ENCODE results near the gene ABCC4.

ABCC4 gene

DNA sequence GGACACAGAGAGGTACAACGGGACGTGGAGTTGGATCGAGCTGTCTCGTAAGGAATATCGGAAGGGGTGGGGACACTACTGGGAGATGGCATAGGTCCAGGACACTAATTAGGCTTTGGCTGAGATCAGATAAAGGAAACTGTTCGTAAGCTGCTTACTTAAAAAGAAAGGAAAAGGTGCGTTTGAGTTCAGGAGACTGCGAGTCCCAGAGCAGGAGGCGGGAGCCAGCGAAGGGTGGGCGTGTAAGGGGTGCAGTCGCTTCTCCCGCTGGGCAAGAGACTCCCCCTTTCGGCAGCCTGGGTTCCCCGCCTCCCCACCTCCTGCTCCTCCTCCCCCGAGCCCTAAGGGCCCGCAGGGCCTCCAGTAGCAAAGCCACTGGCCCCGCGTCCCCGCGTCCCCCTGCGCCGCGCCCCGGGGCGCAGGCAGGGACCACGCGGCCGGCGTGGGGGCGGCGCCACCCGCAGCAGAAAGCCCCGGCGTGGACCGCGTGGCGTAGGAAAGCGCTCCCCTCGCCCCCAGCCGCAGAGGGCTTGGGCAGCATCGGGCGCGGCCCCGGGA lies 547 bp downstream of the ABCC4 start (continued):
- TF ChIP-seq, protein P1, sequence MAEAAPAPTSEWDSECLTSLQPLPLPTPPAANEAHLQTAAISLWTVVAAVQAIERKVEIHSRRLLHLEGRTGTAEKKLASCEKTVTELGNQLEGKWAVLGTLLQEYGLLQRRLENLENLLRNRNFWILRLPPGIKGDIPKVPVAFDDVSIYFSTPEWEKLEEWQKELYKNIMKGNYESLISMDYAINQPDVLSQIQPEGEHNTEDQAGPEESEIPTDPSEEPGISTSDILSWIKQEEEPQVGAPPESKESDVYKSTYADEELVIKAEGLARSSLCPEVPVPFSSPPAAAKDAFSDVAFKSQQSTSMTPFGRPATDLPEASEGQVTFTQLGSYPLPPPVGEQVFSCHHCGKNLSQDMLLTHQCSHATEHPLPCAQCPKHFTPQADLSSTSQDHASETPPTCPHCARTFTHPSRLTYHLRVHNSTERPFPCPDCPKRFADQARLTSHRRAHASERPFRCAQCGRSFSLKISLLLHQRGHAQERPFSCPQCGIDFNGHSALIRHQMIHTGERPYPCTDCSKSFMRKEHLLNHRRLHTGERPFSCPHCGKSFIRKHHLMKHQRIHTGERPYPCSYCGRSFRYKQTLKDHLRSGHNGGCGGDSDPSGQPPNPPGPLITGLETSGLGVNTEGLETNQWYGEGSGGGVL (tag by site-specific recombination; IDR thresholded peaks at IDR 0.05) = no peak
- no peak for TF ChIP-seq ZNF311 (tag by site-specific recombination; IDR thresholded peaks at IDR 0.05; ENCODE audit: borderline replicate concordance)
- no peak for TF ChIP-seq ZNF157 (tag by site-specific recombination; IDR thresholded peaks at IDR 0.05)
- TF ChIP-seq, protein P2, sequence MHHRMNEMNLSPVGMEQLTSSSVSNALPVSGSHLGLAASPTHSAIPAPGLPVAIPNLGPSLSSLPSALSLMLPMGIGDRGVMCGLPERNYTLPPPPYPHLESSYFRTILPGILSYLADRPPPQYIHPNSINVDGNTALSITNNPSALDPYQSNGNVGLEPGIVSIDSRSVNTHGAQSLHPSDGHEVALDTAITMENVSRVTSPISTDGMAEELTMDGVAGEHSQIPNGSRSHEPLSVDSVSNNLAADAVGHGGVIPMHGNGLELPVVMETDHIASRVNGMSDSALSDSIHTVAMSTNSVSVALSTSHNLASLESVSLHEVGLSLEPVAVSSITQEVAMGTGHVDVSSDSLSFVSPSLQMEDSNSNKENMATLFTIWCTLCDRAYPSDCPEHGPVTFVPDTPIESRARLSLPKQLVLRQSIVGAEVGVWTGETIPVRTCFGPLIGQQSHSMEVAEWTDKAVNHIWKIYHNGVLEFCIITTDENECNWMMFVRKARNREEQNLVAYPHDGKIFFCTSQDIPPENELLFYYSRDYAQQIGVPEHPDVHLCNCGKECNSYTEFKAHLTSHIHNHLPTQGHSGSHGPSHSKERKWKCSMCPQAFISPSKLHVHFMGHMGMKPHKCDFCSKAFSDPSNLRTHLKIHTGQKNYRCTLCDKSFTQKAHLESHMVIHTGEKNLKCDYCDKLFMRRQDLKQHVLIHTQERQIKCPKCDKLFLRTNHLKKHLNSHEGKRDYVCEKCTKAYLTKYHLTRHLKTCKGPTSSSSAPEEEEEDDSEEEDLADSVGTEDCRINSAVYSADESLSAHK (tag by site-specific recombination; IDR thresholded peaks at IDR 0.05) = no peak

DNA sequence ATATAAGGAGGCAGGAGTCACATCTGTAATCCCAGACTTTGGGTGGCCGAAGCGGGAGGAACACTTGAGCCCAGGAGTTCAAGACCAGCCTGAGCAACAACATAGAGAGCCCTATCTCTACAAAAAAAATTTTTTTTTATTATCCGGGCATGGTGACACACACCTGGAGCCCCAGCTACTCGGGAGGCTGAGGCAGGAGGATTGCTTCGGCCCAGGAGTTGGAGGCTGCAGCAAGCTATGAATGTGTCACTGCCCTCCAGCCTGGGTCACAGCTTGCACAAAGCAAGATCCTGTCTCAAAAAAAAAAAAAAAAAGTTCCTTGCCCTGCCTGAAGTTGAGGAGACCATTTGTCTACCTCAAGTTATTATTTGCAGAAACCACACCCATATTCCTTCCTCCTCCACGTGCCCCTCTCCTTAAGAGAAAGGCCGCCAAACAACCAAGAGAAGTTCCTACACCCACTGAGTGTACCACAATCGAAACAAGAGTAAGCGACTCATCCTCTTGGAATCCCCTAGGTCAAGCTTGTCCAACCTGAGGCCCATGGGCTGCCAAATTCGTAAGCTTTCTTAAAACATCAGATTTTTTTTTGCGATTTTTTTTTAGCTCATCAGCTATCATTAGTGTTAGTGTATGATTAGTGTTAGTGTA lies 2.2 kb downstream of the ABCC4 start:
- H3K4me3 ChIP-seq (ENCODE audit: low read depth, low read length) = no peak overlapping the region
- H3K36me3 ChIP-seq (ENCODE audit: control insufficient read depth in 2 of 2, insufficient read depth in 1 of 2, low read length in 2 of 2) = no peaks in the 10 kb centered on the region
- POLR2A ChIA-PET = interaction anchor here (0.8 kb wide), 1 partner anchor 82 kb away, joined by 3 read pairs; no protein-coding TSS in a partner anchor
- peaks cover 7% of the 10 kb centered on the region; the same call in 1 of the 2 replicates for H3K4me1 ChIP-seq (ENCODE audit: control insufficient read depth, insufficient read depth, low read length)
- CTCF ChIA-PET = interaction anchor here (0.6 to 2.6 kb wide), 5 partner anchors 11 to 108 kb away, joined by 3 to 9 read pairs (median 7); no protein-coding TSS in a partner anchor
- H3K9me3 ChIP-seq (ENCODE audit: control insufficient read depth, insufficient read depth, low read depth, low read length) = no peaks in the 10 kb centered on the region
- no peak overlapping the region for H3K27ac ChIP-seq (ENCODE audit: extremely low read depth, low read depth, low read length)
- no peak for TF ChIP-seq ZNF146 (tag by site-specific recombination; IDR thresholded peaks at IDR 0.05)
- TF ChIP-seq ZFHX2 (tag by site-specific recombination; conservative IDR thresholded peaks at IDR 0.05) = 0 out of 2 replicates have a peak, but pooled peaks have one; percentile 9

DNA sequence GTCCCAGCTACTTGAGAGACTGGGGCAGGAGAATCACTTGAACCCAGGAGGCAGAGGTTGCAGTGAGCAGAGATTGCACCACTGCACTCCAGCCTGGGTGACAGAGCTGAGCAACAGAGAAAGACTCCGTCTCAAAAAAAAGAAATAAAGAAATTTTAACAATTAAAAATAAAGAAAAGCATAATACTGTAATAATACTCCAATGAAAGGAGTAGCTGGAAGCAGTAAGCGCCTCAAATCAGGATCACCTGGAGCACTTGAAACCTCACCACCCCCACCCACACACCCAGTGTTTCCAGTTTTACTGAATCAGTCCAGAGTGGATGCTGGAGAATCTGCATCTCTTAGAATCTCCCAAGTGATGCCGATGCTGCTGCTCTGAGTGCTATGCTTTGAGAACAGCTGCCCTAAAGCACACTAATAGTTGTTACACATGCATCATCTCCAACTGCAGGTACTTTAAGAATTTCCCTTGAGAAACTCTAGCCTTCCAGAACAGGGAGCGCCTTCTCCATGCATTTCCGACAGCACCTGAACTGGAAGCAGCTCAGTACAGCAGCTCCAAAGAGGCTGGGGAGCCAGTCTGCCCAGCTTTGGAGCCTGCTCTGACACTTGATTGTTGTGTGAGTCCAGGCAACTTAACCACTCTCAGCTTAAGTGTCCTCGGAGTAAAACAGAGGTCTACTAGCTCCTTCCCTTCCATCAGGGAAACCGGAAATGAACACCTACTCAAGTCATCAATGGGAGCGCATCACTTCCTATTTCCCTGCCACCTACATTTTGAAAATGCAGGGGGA lies 2.9 kb downstream of the ABCC4 start:
- ChIA-PET CTCF (interaction anchor here (1.0 to 2.6 kb wide), 5 partner anchors 10 to 109 kb away, joined by 4 to 9 read pairs (median 7); no protein-coding TSS in a partner anchor), POLR2A (interaction anchor here (0.8 to 1.0 kb wide), 2 partner anchors 13 to 83 kb away, joined by 3 read pairs; no protein-coding TSS in a partner anchor)
- peaks cover 7% of the 10 kb centered on the region; the same call in 1 of the 2 replicates for H3K4me1 ChIP-seq (ENCODE audit: control insufficient read depth, insufficient read depth, low read length)
- no peaks in the 10 kb centered on the region for H3K9me3 ChIP-seq (ENCODE audit: control insufficient read depth, insufficient read depth, low read depth, low read length)
- H3K36me3 ChIP-seq (ENCODE audit: control insufficient read depth in 2 of 2, insufficient read depth in 1 of 2, low read length in 2 of 2) = no peaks in the 10 kb centered on the region
- no peak overlapping the region for H3K4me3 ChIP-seq (ENCODE audit: low read depth, low read length)
- H3K27ac ChIP-seq (ENCODE audit: extremely low read depth, low read depth, low read length) = no peak overlapping the region
- no peak for TF ChIP-seq ZNF544 (tag by site-specific recombination; IDR thresholded peaks at IDR 0.05)
- TF ChIP-seq, protein P2 (tag by site-specific recombination; IDR thresholded peaks at IDR 0.05) = peak; percentile 50; the same call in 1 of the 2 replicates
- no peak for TF ChIP-seq ZNF776 (tag by site-specific recombination; IDR thresholded peaks at IDR 0.05; ENCODE audit: borderline replicate concordance)
- TF ChIP-seq, protein P3, sequence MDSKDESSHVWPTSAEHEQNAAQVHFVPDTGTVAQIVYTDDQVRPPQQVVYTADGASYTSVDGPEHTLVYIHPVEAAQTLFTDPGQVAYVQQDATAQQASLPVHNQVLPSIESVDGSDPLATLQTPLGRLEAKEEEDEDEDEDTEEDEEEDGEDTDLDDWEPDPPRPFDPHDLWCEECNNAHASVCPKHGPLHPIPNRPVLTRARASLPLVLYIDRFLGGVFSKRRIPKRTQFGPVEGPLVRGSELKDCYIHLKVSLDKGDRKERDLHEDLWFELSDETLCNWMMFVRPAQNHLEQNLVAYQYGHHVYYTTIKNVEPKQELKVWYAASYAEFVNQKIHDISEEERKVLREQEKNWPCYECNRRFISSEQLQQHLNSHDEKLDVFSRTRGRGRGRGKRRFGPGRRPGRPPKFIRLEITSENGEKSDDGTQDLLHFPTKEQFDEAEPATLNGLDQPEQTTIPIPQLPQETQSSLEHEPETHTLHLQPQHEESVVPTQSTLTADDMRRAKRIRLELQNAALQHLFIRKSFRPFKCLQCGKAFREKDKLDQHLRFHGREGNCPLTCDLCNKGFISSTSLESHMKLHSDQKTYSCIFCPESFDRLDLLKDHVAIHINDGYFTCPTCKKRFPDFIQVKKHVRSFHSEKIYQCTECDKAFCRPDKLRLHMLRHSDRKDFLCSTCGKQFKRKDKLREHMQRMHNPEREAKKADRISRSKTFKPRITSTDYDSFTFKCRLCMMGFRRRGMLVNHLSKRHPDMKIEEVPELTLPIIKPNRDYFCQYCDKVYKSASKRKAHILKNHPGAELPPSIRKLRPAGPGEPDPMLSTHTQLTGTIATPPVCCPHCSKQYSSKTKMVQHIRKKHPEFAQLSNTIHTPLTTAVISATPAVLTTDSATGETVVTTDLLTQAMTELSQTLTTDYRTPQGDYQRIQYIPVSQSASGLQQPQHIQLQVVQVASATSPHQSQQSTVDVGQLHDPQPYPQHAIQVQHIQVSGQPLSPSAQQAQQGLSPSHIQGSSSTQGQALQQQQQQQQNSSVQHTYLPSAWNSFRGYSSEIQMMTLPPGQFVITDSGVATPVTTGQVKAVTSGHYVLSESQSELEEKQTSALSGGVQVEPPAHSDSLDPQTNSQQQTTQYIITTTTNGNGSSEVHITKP (tag by site-specific recombination; IDR thresholded peaks at IDR 0.05) = peak; percentile 95
- no peak for TF ChIP-seq ZEB2 (tag by site-specific recombination; IDR thresholded peaks at IDR 0.05)
- TF ChIP-seq ZNF785 (tag by site-specific recombination; IDR thresholded peaks at IDR 0.05) = no peak
- TF ChIP-seq ZNF324 (tag by site-specific recombination; IDR thresholded peaks at IDR 0.05) = no peak
- no peak for TF ChIP-seq ZBTB21 (tag by site-specific recombination; IDR thresholded peaks at IDR 0.05)
- TF ChIP-seq, protein P4, sequence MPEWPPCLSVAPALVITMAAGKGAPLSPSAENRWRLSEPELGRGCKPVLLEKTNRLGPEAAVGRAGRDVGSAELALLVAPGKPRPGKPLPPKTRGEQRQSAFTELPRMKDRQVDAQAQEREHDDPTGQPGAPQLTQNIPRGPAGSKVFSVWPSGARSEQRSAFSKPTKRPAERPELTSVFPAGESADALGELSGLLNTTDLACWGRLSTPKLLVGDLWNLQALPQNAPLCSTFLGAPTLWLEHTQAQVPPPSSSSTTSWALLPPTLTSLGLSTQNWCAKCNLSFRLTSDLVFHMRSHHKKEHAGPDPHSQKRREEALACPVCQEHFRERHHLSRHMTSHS (tag by site-specific recombination; IDR thresholded peaks at IDR 0.05) = no peak
- peak; percentile 66 for TF ChIP-seq ZNF394 (tag by site-specific recombination; IDR thresholded peaks at IDR 0.05; ENCODE audit: borderline replicate concordance)
